HG02943 (cell line): ENCODE results near the gene RHBDL1.

Experiments
- ATAC-seq: cut with Tn5 transposase; IDR thresholded peaks from one replicate; pipeline ENCODE4 v1.9.1; 2021; ENCODE audit warnings: mild to moderate bottlenecking, low read depth, moderate library complexity; ENCODE audit not compliant: unreplicated experiment

The RHBDL1 gene

DNA sequence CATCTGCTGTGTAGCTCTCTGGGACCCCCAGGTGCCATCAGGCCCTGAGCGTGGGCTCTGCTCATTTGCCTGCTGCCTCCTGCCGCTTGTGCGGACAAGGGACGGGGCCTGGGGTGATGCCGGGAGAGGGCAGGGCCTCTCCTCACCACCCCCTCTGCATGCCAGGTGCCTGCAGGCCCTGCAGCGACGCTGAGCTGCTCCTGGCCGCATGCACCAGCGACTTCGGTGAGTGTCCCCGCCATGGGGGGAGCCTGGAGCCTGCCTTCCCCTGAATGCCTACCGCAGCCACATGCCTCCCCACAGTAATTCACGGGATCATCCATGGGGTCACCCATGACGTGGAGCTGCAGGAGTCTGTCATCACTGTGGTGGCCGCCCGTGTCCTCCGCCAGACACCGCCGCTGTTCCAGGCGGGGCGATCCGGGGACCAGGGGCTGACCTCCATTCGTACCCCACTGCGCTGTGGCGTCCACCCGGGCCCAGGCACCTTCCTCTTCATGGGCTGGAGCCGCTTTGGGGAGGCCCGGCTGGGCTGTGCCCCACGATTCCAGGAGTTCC is 41.4 kb downstream of the RHBDL1 start:
- ATAC-seq, result no peak

DNA sequence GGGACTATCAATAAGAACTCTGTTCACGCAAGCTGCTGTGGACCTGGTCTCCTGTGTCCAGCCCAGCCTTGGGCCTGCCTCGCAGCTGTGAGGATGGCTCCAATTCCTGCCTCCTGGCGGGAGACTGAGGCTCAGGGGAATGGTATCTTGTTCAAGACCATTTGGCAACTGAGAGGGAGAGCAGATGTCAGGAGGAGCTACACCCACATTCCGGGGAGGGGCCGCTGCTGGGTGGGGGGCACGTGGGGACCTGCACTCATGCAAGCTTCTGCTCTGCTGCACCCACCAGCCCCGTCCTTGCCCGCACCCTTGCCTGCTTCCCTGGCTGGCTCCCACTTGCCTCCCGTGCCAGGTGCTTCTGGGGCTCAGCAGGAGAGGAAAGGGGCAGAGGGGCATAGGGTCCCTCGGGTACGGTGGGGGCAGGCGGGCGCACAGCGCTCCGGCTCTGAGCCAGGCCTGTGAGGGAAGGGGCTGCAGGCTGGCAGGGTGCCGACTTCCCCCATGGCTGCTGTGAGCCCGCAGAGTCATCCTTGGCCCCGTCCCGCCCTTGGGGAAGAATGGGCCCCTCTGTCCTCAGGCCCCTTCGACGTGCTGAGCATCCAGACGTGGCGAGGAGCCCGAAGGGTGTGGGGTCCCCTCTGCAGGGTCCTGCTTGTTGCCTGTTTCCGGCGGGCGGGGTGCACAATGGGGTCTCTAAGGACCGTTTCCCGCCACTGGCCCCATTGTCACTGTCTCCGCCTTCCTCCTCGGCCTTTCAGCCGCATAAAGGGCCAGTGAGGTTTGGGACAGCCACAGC is 42.2 kb downstream of the RHBDL1 start:
- no peak for ATAC-seq

DNA sequence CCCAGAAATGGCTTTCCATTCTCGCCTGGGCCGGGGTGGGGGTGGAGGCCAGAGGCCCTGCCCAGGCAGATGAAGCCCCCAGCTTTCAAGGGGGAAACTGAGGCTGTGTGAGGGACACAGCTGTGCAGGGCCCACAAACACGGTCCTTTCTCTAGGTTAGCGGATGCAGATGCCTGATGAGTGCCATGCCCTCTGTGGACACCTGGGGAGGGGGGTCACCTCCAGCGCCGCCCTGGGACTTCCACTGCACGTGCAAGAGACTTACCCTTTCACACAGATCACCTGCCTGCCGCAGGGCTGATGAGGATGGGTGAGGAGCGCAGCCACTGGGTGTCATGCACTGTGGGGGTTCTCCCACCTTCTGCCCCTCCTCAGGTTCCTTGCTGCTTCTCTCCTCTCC is 42.9 kb downstream of the RHBDL1 start:
- no peak for ATAC-seq

DNA sequence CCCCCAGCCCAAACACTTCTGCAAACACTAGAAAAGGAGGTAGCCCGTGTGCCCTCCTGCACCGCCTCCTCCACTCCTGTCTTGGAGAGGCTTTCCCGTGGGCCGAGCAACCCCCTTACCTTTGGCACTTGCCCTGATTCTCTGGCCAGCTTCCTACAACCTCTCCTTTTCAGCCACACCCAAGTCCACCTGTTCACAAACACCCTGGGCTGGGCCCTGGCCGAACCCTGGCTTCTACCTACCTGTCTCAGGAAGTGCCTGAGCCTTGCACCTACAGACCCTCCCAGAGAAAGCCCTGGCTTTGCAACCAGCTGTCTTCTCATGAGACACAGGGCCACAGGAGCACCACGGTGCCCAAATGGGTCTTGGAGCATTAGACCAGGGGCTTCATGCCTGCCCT is 43.5 kb downstream of the RHBDL1 start:
- ATAC-seq, result no peak

DNA sequence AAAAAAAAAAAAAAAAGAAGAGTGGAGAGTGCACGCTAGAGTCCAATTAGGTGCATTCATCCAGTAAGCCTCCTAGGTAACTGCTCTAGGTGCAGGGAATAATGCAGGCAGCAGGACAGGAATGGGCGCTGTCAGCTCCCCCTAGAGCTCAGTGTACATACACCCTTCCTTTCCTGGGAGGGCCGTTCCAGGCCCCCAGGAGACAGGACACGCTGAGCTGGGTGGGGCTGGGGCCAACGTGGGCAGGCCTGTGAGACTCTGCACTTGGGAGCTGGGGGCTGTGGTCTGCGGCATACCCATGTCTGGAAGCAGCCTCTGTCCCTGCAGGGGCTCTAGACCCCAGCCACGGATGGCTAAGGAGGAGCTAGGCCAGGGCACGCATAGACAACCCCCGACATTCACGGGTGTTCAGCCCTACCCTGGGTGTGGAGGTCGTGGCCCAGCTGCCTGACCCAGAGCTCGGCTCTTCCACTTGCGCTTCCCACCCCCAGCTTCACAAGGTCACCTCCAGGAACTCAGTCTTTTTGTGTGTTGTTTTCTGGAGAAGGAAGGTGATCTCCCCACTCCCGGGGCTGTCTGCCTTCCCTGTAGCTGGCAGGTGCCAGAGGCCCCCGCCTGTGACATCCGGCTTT is 44.5 kb downstream of the RHBDL1 start:
- peak; percentile 5 for ATAC-seq

DNA sequence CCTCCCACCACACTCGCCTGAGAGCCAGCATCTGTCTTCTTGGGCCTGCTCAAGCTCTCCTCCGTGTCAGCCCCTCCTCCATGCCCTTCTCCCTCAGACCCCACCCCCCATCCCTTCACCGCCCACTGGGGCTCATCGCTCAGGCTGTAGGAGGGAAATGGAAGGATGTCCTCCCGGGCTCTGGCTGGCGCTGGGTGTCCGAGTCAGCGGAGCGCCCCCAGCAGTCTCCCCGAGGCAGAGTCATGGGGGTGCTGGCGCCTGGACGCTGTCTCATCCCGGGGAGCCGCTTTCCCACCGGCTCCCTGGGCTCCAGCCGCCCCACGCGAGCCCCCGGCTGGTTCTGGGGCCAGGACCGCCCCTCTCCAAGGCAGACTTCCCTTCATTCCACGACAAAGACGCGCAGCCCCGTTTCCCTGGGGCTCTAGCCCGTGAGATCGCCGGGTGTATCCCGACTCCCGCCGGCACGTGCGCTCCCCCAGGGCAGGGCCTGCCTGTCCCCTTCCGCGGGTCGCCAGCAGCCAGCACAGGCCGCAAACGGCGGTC is 45.0 kb downstream of the RHBDL1 start:
- ATAC-seq, result peak; percentile 19

DNA sequence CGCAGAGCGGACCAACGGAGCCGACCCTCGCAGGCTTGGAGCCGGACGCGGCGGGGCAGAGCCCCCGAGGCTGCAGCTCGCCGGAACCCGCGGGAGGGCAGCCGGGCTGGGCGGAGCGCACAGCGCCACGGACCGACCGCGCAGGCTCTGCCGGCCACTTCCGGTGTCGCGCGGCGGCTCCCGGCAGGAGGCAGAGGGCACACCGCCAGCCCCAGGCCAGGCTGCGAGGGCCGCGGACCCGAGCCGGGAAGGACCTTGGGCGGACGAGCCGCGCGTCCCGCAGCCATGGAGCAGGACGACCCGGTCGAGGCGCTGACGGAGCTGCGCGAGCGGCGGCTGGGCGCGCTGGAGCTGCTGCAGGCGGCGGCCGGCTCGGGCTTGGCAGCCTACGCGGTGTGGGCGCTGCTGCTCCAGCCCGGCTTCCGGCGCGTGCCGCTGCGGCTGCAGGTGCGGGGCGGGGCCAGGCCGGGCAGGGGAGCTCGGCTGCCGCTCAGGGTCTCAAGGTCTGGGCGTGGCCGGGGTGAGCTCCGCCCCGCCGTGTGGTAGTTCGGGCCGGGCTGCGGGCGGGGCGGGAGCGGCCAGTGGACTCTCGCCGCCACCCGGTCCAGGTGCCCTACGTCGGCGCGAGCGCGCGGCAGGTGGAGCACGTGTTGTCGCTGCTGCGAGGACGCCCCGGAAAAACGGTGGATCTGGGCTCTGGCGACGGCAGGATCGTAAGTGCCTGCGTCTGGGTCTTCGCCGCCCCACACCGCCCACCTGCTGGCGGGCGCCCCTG is 45.7 kb downstream of the RHBDL1 start, which contains the start of gene ANTKMT:
Gene ANTKMT, plus strand, starts transcription at position 157 of the 775 bp plus-strand sequence. Its CDS starts 129 bp downstream, at position 286.
- peak; percentile 51 for ATAC-seq

DNA sequence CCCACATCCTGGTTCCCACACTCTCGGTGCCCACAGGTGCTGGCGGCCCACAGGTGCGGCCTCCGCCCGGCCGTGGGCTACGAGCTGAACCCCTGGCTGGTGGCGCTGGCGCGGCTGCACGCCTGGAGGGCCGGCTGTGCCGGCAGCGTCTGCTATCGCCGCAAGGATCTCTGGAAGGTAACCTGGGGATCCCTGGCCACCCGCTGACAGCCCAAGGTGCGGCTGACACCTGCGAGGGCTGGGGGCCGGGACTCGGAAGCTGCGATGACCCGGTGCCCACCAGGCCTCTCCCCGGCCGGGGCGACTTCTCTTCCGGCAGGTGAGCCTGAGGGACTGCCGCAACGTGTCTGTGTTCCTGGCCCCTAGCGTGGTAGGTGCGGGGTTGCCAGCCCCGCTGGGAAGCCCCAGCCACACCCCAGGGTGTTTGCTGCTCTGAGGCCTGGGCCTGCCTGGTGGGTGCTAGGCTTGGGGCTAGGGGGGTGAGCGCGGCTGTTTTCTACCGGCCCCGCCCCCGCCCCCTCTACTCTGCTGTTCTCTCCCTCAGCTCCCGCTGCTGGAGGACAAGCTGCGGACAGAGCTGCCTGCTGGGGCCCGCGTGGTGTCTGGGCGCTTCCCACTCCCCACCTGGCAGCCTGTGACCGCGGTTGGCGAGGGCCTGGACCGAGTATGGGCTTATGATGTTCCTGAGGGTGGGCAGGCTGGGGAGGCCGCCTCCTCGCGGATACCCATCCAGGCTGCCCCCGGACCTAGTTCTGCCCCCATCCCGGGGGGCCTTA is 46.5 kb downstream of the RHBDL1 start:
- ATAC-seq, result no peak

DNA sequence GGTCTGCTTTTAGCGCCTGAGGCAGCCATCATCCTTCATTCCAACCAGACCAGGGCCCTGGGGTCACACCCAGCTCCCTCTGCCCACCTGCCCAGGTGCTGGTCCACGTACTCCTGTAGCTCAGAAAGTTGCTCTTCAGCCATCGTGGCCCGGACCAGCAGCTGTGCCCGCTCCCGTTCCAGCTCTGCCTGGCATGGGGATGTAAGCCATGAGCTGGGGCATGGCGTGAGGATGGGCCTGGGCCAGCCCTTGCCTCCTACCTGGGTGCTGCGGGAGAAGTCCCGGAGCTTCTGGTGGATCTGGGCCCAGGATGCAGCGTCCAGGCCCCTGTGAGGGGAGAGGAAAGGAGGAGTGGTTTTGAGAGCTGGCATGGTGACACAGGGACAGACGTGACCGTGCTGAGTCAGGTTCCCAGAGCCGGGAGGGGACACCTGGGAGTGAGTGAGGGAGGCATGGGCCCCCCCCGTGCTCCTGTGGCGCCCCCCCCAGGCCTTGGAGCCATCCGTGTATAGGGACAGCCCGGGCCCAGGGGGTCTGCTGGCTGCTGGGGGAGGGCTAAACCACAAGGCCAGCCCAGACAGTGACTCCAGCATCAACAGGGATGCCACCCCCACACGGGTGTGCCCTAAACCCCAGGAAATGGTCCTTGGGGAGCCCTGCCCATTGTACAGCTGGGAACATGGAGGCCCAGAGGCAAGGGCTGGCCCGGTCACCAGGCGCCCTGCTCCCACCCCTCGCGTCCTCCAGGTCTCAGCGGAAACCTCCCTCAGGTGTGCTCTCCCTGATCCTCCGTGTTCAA is 47.6 kb downstream of the RHBDL1 start:
- ATAC-seq, result no peak

DNA sequence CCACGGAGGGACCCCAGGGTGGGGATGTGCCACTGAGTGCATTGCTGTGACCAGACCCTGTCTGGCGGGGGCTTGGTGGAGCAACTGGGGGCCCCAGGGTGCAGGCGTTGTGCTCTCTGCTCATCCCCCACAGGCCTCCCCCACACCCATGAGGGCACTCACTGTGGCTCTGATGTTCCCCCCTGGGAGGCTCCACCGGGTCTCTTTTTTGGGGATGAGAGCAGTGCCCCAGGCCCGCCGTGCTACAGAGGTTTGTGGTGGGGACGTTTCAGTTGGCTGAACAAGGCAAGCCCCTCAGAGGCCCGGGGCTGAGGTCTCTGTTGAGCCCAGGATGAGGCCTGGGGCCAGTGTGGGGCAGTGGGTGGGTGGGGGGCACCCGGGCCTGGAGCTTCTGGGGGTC is 48.2 kb downstream of the RHBDL1 start:
- no peak for ATAC-seq

DNA sequence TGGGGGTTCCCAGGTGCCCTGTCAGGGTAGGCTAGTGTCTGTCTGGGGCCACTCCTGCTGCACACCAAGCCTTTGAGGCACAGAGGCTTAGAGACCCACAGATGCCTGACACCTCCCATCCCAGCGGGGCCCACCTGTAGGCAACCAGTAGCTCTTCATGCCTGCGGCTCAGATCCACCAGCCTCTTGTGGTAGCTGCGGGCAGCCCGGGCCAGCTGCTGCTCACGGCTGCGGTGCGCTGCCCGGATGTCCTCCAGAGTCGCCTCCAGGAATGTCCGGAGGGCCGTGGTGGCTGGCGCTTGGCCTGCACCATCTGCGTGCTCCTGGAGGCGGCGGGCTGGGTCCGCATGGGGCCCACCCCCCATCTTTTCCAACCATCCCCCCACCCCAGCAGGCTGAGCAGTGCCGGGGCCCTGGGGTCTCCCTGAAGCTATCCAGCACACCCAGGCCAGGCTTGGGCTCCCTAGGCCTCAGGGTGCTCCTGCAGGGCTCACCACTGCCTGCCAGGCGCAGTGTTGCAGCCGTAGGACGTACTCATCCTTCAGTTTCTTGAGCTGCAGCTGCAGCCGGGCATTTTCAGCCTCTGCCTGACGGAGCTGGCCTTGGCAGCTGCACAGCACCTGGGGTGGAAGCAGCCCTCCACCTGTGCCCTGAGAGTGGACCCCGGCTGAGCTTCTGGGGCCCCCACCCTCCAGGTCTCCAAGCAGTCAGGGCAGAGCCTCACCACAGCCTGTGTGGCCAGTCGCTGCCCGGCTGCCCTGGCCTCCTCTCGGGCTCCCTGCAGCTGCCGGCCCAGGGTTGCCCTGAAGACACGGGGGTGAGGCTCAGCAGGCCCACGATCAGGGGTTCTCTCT is 48.9 kb downstream of the RHBDL1 start:
- no peak for ATAC-seq

DNA sequence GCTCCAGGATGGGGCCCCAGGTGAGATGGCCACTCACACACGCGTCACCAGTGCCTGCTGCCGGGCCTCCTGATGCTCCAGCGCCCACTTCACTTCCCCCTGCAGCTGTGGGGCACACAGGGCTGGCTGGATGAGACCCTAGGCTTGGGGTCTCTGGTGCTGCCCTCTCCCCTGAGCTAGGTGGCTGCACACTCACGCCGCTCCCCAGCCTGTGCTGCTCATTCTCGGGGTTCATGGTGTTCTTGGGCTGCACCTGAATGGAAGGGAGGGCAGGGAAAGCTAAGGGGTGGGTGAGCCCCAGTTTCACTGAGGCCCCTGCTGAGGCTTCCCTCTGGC is 49.5 kb downstream of the RHBDL1 start:
- ATAC-seq, result no peak

DNA sequence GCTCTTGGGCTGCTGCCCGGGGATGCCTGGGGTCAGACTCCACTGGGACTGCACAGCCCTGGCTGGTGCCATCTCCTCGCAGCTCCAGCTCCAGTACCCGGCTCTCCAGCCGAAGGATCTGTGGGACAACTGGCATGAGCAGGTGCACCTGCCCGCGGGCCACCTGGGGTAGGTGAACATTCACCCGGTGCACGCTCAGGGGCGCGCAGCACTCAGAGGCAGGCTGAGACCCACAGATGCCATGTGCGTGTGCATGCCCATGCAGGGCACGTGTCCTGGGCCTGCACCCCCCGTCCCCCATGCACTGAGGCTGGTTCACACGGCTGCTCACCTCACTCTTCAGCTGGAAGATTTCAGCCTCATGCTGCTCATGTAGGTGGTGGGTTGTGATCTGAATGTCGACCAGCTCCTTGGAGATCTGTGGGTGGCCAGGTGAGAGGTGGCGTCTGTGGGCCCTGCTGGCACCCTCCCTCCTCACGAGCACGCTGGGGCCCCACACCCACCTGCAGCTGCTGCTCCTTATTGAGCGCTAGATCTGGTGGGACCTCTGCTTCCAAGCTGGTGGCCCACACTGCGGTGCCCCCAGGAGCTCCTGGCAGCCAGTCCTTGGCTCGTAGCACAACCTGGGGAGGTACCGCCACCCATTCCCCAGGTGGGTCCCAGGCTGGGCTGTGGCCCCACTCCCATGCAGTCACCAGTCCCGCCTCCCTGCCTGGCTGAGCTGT is 50.2 kb downstream of the RHBDL1 start:
- ATAC-seq, result no peak

DNA sequence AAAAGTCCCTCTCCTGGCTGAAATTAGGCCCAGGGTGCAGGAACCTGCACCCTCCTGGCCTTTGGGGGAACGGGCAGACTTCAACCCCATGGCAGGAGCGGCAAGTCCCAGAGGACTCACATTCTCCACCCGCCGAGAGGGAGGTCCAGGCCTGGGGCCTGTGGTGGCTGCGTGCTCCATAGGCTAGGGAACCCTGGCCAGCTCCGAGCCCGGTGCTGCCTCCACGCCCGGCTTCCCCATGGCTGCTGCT is 50.6 kb downstream of the RHBDL1 start:
- no peak for ATAC-seq

DNA sequence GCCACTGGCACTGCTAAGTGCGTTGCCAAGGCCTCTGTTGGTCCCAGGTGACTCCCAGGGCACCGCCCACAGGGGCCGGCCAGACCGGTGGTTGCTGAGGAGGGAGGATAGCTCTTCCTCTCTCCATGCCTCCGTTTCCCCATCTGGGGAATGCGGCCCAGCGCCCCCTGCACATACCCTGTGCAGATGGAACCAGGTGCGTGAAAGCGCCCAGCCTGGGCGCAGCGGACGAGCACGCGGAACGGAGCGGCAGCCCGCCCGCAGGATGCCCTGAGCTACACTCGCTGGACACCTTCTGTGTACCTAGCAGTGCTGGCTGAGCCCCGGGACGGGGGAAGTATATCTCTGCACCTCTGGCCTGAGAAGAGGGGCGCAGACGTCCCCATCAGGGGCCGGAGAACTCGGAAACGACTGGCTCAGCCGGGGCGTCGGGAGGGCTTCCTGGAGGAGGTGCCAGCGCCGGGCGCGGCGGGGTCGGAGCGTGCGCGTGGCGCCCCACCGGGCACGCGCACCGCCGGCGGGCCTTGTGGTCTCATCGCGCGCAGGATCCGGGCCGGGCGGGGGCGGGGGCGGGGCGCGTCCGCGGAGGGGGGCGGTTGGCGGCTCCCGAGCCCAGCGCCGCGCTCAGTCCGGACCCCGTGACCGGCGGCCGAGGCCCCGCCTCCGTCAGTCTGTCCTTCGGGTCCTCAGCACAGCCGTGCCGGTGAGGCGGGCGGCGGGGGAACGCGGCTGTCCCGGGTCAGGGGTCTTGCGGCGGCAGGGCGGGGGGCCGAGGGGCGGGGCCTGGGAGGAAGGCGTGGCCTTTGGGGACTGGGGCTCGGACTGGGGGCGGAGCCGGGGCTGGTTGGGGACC is 51.2 kb downstream of the RHBDL1 start, which contains the start of the genes CCDC78 and HAGHL:
Gene CCDC78, minus strand, starts transcription at position 6 of the 853 bp plus-strand sequence. CDS start 76 bp downstream, outside the sequence.
Gene HAGHL, plus strand, starts transcription at position 669 of the 853 bp plus-strand sequence. CDS start 404 bp downstream, outside the sequence.
- ATAC-seq, result no peak

DNA sequence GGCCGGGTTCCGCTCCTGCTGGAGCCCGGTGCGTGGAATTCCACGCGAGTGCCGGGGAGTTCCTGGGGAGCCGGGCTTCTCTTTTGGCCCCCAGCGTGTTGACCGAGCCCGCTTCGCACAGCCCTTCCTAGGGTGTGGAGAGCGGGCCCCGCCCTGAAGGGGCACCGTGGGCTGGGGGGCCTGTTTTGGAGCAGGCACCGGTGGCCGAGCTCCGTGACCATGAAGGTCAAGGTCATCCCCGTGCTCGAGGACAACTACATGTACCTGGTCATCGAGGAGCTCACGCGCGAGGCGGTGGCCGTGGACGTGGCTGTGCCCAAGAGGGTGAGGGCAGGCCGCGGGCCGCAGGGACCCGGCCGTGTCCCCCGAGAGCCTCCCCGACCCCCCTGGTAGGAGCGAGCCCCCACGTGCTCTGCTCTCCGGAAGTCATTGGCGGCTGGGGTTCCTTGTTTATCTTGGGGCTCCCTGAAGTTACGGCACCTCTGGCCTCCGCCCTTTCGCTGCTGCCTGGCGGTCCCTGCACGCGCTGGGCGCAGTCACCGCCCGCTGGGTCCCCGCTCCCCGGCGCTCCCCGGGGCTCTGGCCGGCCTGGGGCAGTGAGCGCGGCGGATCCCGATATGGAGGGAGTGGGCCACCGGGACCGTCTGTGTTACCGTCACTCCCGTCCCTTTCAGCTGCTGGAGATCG is 52.0 kb downstream of the RHBDL1 start:
- no peak for ATAC-seq
